HepG2 (cell line): ENCODE data around the gene PRKAR1A. TPM values are rescaled to one million over a fixed set of nuclear protein-coding genes. Genes with fewer than 3 reads are reported as not detected.

Experiments
- ATAC-seq: fragments of 200-7000 bp; cut with Tn5 transposase; 3 replicates; pipeline ENCODE4 v1.9.1; 2020; ENCODE audit warnings: mild to moderate bottlenecking, moderate library complexity
- BruUV-seq: library from RNA; stranded (reverse); fragments of 400-500 nt; replicated peaks from 2 replicates; lab custom pipeline; 2021; lab: Mats Ljungman, UMichigan
- CTCF ChIA-PET: fragments of 300-600 bp; formaldehyde crosslinking; extraction: SDS; loops from one replicate; lab custom pipeline; 2021; ENCODE audit warnings: low total read pairs, inconsistent platforms, low intra/inter-chr PET ratio; lab: Yijun Ruan, JAX
- POLR2A ChIA-PET: fragments of 350-600 bp; sonication (Branson Sonifier 250); formaldehyde crosslinking; loops from one replicate; lab custom pipeline; 2020; ENCODE audit warnings: antibody characterized with exemption, inconsistent platforms; lab: Yijun Ruan, JAX
- DNase-seq: peaks from one replicate; pipeline ENCODE4 v3.0.0-alpha.2; 2015; ENCODE audit warnings: low spot score
- FAIRE-seq: peaks from 3 replicates; lab custom pipeline; 2011; peaks lifted over from hg19 to GRCh38; lab: Jason Lieb, UNC
- H2AFZ ChIP-seq: one replicate; pipeline ENCODE4 v1.6.1; 2011; ENCODE audit warnings: low read length, inconsistent platforms
- H3K27ac ChIP-seq: fragments of 300-600 bp; 3 replicates; pipeline ENCODE4 v1.8.0; 2011; ENCODE audit warnings: mixed run types, mild to moderate bottlenecking, mixed read lengths, low read length, inconsistent platforms; ENCODE audit not compliant: insufficient read depth; ENCODE audit errors: extremely low read length
- H3K27me3 ChIP-seq, 2 experiments: fragments of 200-600 bp in 1 of 2; 2 replicates in 1 of 2; 3 replicates in 1 of 2; pipeline versions ENCODE4 v1.6.0 to v1.8.0; 2011; ENCODE audit warnings: low read length in 2 of 2, mild to moderate bottlenecking in 2 of 2, moderate library complexity in 2 of 2, inconsistent platforms in 1 of 2; ENCODE audit not compliant: insufficient read depth in 2 of 2, control insufficient read depth in 1 of 2
- H3K36me3 ChIP-seq, 2 experiments: fragments of 200-600 bp in 1 of 2; replicated peaks in 1 of 2; 2 replicates in 1 of 2; 3 replicates in 1 of 2; pipeline versions ENCODE4 v1.5.1 to v1.8.0; 2011; ENCODE audit warnings: low read length in 2 of 2, inconsistent platforms in 1 of 2; ENCODE audit not compliant: insufficient read depth in 2 of 2, control insufficient read depth in 1 of 2
- H3K4me1 ChIP-seq: 2 replicates; pipeline ENCODE4 v1.5.1; 2012; ENCODE audit warnings: low read length, inconsistent platforms; ENCODE audit not compliant: insufficient read depth
- H3K4me2 ChIP-seq: 2 replicates; pipeline ENCODE4 v1.6.0; 2011; ENCODE audit warnings: low read depth, low read length, inconsistent platforms
- H3K4me3 ChIP-seq, 3 experiments: fragments of 200-600 bp in 1 of 3; sonication (generic), shearing (Covaris generic) in 1 of 3; replicated peaks in 1 of 3; 2 replicates each; pipeline ENCODE4 v1.5.1; 2011 to 2016; ENCODE audit warnings: low read length in 3 of 3, inconsistent platforms in 2 of 3, low read depth in 2 of 3, mild to moderate bottlenecking in 2 of 3, control low read depth in 1 of 3, mixed read lengths in 1 of 3; ENCODE audit not compliant: insufficient read depth in 1 of 3
- H3K79me2 ChIP-seq: one replicate; pipeline ENCODE4 v1.6.1; 2011; ENCODE audit warnings: low read length, inconsistent platforms; ENCODE audit not compliant: insufficient read depth
- H3K9ac ChIP-seq: 2 replicates; pipeline ENCODE4 v1.6.0; 2011; ENCODE audit warnings: mild to moderate bottlenecking, low read depth, low read length, inconsistent platforms; ENCODE audit not compliant: insufficient read depth
- H3K9me3 ChIP-seq: 2 replicates; pipeline ENCODE4 v1.5.1; 2012; ENCODE audit warnings: mild to moderate bottlenecking, low read length
- H4K20me1 ChIP-seq: 2 replicates; pipeline ENCODE4 v1.6.0; 2011; ENCODE audit warnings: inconsistent platforms, mild to moderate bottlenecking, low read length, moderate library complexity; ENCODE audit not compliant: insufficient read depth
- ASH2L ChIP-seq: fragments of 300-600, 200-600 bp; sonication (generic); IDR thresholded peaks from 2 replicates; pipeline ENCODE4 v1.7.0; 2017; ENCODE audit warnings: low read depth, mild to moderate bottlenecking, moderate library complexity, mixed read lengths, low read length; ENCODE audit not compliant: insufficient read length
- BATF2 ChIP-seq: sonication (generic); formaldehyde crosslinking; IDR thresholded peaks from 2 replicates; pipeline ENCODE4 v1.8.0; 2022; ENCODE audit warnings: mild to moderate bottlenecking, missing genetic modification reagents, moderate library complexity
- FOXC1 ChIP-seq: sonication (generic); formaldehyde crosslinking; IDR thresholded peaks from 2 replicates; pipeline ENCODE4 v1.8.0; 2022; ENCODE audit warnings: mild to moderate bottlenecking, missing genetic modification reagents, borderline replicate concordance
- GFI1 ChIP-seq: sonication (generic); formaldehyde crosslinking; IDR thresholded peaks from 2 replicates; pipeline ENCODE4 v1.5.0; 2020; ENCODE audit warnings: missing genetic modification reagents, mild to moderate bottlenecking, borderline replicate concordance
- IKZF5 ChIP-seq: IDR thresholded peaks from 2 replicates; pipeline ENCODE4 v1.6.1; 2018; ENCODE audit warnings: missing genetic modification reagents, mild to moderate bottlenecking, missing compliant biosample characterization
- ISL2 ChIP-seq: sonication (generic); formaldehyde crosslinking; IDR thresholded peaks from 2 replicates; pipeline ENCODE4 v1.5.0; 2020; ENCODE audit warnings: missing genetic modification reagents
- MLX ChIP-seq: IDR thresholded peaks from 2 replicates; pipeline ENCODE4 v1.6.1; 2016
- NFE2L2 ChIP-seq: fragments of 150-350 bp; IDR thresholded peaks from 2 replicates; pipeline ENCODE4 v1.6.1; 2014; ENCODE audit warnings: low read length
- RFXANK ChIP-seq: IDR thresholded peaks from 2 replicates; pipeline ENCODE4 v1.6.1; 2016
- SCMH1 ChIP-seq: sonication (generic); formaldehyde crosslinking; IDR thresholded peaks from 2 replicates; pipeline ENCODE4 v1.9.0; 2021; ENCODE audit warnings: missing genetic modification reagents, mild to moderate bottlenecking, borderline replicate concordance
- TARDBP ChIP-seq: sonication (generic); formaldehyde crosslinking; IDR thresholded peaks from 2 replicates; pipeline ENCODE4 v1.8.0; 2022; ENCODE audit warnings: mild to moderate bottlenecking, missing genetic modification reagents
- ZBED4 ChIP-seq: sonication (generic); formaldehyde crosslinking; IDR thresholded peaks from 2 replicates; pipeline ENCODE4 v1.4.0; 2020; ENCODE audit warnings: missing genetic modification reagents, borderline replicate concordance
- ZBTB25 ChIP-seq: IDR thresholded peaks from 2 replicates; pipeline ENCODE4 v1.6.1; 2018; ENCODE audit warnings: missing genetic modification reagents
- ZNF3 ChIP-seq: IDR thresholded peaks from 2 replicates; pipeline ENCODE4 v1.7.0; 2017; ENCODE audit warnings: inconsistent platforms
- ZNF430 ChIP-seq: sonication (generic); formaldehyde crosslinking; IDR thresholded peaks from 2 replicates; pipeline ENCODE4 v1.9.0; 2021; ENCODE audit warnings: mild to moderate bottlenecking, missing genetic modification reagents
- WGBS: methylation state at CpG from one replicate; pipeline ENCODE4 v1.1.6; 2017; ENCODE audit warnings: low lambda C conversion rate; 5-methylcytosine and 5-hydroxymethylcytosine counted together
- in situ Hi-C: cut with HindIII; loops from 2 replicates; pipeline ENCODE4 v1.10.0; 2017; ENCODE audit warnings: low pct_unique_long_range_greater_than_20kb; ENCODE audit not compliant: extremely low pct_ligation_motif_present
- intact Hi-C: fragments of 100-400 bp; cut with micrococcal nuclease; formaldehyde crosslinking; loops from one replicate; pipeline ENCODE4 v1.10.0; 2022; ENCODE audit not compliant: unreplicated experiment
- polyA plus RNA-seq, 8 experiments: library from polyadenylated mRNA; depleted of rRNA in 3 of 8; stranded (reverse) in 7 of 8; unstranded in 1 of 8; fragments of >200 nt; fragmentation: Illumina TruSeq in 4 of 8; extraction: Trizol in 4 of 8; gene quantifications; 2 replicates each; pipeline versions ENCODE4 v1.2.1 to v1.2.3, GENCODE V29; 2011 to 2016; ENCODE audit warnings: low read depth in 4 of 8, missing spikeins in 1 of 8, mixed read lengths in 1 of 8; ENCODE audit not compliant: insufficient read depth in 1 of 8
- total RNA-seq, 5 experiments: library from RNA; depleted of rRNA; stranded (reverse); fragments of >200 nt; fragmentation: Illumina TruSeq; extraction: Trizol; gene quantifications; 2 replicates each; pipeline ENCODE4 v1.2.3, GENCODE V29; 2016; ENCODE audit warnings: low read depth in 1 of 5

PRKAR1A gene
- total and polyA plus RNA-seq, 2 of the 13 experiments (the other 11 are each of a cell fraction or from before 2014, with no cell fraction given) = 265 to 266 TPM

GRCh38 chr17:68480885-68481284 lies 31.3 kb upstream of the PRKAR1A start (continued):
- TF ChIP-seq IKZF5 (CRISPR knock-in tag) (no peak), MLX (CRISPR knock-in tag) (no peak), SCMH1 (CRISPR knock-in tag) (no peak), TARDBP (no peak), NFE2L2 (no peak)
- TF ChIP-seq, all 625 proteins: peak for 0

- ATAC-seq (peak; percentile 86), FAIRE-seq (peak; percentile 77), DNase-seq (peak; percentile 97)
- intact Hi-C loops (no loop called here), in situ Hi-C loops (no loop called here)
- no peaks in the 10 kb centered on the region for H3K36me3 ChIP-seq
- no peaks in the 10 kb centered on the region for H4K20me1 ChIP-seq
- 2% methylated on average over 4 of the region's 4 CpGs for WGBS
- H3K27ac ChIP-seq = peak overlapping the region; percentile 62
- H3K9me3 ChIP-seq = peaks cover 6% of the 10 kb centered on the region
- peak overlapping the region; percentile 14 for H3K4me2 ChIP-seq
- no peaks in the 10 kb centered on the region for H3K27me3 ChIP-seq
- H2AFZ ChIP-seq = no peak overlapping the region
- H3K4me3 ChIP-seq = no peak overlapping the region; a peak in 1 of 6 replicates
- CTCF ChIA-PET = no interaction called here
- no TSS peak for BruUV-seq
- no peaks in the 10 kb centered on the region for H3K79me2 ChIP-seq
- 0 out of 2 replicates have a peak overlapping the region, but pooled peaks have one; percentile 4 for H3K9ac ChIP-seq
- POLR2A ChIA-PET = interaction anchor here (0.7 to 1.6 kb wide), 6 partner anchors 8 to 277 kb away, joined by 3 to 6 read pairs (median 4); partner anchors contain the start of genes AMZ2 and PRKAR1A
- H3K4me1 ChIP-seq = peaks cover 70% of the 10 kb centered on the region
- TF ChIP-seq RFXANK (CRISPR knock-in tag) (0 out of 2 replicates have a peak, but pooled peaks have one; percentile 61), ASH2L (peak; percentile 15), FOXC1 (CRISPR knock-in tag) (no peak), ISL2 (CRISPR knock-in tag) (peak; percentile 98), ZBTB25 (no peak), ZBED4 (no peak), ZNF430 (CRISPR knock-in tag) (peak; percentile 78; the same call in 1 of the 2 replicates), ZNF3 (CRISPR knock-in tag) (no peak), BATF2 (CRISPR knock-in tag) (no peak), GFI1 (CRISPR knock-in tag) (peak; percentile 86)
Measured at GRCh38 chr17:68482576-68483041, 29.6 kb upstream of the PRKAR1A start.
